OCI-LY1 (cell line): ENCODE measurements around the gene USP40.

Experiments
- CTCF ChIP-seq: fragments of 200-600 bp; sonication (generic), shearing (Covaris generic); IDR thresholded peaks from 2 replicates; pipeline ENCODE4 v1.5.1; 2017; ENCODE audit warnings: mild to moderate bottlenecking, antibody characterized with exemption, low read length, moderate library complexity, mixed read lengths
- EZH2 ChIP-seq: fragments of 200-600 bp; sonication (generic), shearing (Covaris generic); IDR thresholded peaks from 2 replicates; pipeline ENCODE4 v1.8.0; 2017; ENCODE audit warnings: borderline replicate concordance, mixed run types, mild to moderate bottlenecking, antibody characterized with exemption, low read length, moderate library complexity, mixed read lengths

- no peak for TF ChIP-seq CTCF
- no peak for TF ChIP-seq EZH2
Measured at GRCh38 chr2:233479616-233480489, 86.7 kb downstream of the USP40 start.
